NCI-H146 treated with DMSO at 0.1 percent for 48 hours (cell line): ENCODE data around the gene RSPO3.

Experiments
- DNase-seq: peaks from one replicate; lab custom pipeline; 2025; ENCODE audit not compliant: unreplicated experiment; lab: John Stamatoyannopoulos, UW

RSPO3 gene

DNA sequence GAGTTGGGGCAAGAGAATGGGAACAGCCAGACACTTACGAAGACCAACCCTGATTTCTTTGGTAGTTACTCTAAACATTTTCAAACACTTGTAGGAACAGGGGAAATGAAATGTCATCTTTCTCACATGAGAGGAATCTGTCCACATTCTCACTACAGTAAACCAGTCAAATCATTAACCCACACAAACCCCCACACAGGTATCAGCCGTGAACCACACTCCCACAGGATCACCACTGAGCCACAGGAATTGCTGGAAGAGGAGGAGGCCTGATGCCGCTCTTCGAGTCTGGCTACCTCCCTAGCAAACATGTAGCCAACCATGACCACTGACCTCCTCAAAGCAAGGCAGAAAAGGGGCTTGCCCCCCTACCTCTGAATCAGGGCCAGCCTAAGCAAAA lies 6.9 kb upstream of the RSPO3 start:
- DNase-seq, result no peak

DNA sequence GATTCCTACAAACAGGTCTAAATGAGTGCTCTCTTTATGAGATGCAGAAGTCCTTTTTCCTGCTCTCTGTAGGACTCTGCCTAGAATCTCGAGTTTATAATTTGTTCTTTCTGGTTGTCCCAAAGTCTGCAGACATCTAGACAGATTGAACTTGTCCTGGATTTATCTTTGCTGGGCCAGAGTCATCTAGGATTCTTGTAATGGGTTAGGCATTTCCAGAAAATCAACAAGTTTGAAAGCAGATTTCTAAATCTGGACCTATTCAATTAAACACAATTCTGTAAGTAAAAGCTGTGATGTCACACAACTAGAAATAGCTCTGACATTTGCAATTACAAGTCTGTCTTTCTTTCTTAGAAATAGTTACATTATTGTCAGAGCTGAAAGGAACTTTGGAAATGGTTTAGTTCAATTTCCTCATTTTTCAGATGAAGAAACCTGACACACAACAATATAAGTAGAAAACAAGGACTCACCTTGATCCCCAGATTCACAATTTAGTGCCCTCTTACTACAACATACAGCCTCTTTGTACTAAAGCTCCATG lies 4.2 kb upstream of the RSPO3 start:
- no peak for DNase-seq

DNA sequence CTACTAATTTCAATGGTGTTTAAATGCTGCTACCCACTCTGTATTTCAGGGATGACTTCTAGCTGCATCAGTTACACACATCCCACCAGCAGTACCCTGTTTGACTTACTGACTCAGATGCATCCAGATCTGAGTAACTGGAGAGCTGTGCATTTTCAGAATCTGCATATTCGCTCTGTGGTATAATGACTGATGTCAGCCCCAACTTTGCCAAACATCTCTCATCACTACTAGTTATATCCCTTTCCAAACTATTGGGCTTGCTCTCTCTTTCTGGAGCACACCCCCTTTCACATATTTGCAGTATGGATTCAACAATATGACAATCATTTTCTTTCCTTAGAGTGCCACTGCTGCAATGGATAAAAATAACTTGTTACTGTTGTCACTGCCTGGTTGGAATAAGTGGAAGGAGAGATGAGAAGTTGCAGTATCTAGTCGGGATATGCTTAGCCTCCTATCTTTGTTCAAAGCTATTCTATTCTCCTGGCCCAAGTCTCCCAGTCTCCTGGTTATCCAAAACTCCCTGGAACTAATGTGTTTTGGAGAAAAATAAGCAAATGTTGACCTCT lies 3.3 kb upstream of the RSPO3 start:
- DNase-seq, result no peak

DNA sequence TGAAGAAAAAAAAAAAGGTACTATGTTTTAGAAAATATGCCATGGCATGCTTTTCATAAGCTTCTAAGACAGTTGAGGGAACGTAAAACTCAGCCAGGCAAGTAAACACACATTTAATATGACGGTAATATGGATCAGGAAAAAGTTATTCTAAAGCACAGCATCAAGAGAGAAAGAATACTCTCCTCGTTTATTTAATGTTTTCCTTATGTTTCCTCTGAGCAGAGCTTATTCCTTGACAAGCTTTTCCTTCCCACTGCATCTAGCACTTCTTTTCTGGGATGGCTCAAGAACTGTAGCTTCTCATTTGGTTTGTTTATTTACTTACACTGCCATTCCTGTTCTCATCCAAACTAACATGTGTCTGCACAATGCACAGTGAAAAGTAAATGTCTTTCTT lies 2.7 kb upstream of the RSPO3 start:
- DNase-seq, result no peak

DNA sequence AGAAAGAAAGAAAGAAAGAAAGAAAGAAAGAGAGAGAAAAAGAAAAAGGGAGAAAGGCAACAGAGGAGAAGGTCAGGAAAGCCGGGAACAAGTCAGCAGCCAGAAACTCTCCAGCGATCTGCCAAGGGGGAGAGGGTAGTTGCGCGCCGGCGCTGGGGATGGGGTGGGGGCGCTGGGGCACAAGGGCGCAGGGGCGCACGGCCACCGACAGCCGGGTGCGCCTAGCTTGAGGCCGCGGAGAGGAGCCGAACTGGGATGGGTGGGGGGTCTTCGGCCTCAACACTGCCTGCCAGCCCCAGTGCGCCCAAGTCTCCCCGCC lies 533 bp upstream of the RSPO3 start:
- DNase-seq, result no peak

DNA sequence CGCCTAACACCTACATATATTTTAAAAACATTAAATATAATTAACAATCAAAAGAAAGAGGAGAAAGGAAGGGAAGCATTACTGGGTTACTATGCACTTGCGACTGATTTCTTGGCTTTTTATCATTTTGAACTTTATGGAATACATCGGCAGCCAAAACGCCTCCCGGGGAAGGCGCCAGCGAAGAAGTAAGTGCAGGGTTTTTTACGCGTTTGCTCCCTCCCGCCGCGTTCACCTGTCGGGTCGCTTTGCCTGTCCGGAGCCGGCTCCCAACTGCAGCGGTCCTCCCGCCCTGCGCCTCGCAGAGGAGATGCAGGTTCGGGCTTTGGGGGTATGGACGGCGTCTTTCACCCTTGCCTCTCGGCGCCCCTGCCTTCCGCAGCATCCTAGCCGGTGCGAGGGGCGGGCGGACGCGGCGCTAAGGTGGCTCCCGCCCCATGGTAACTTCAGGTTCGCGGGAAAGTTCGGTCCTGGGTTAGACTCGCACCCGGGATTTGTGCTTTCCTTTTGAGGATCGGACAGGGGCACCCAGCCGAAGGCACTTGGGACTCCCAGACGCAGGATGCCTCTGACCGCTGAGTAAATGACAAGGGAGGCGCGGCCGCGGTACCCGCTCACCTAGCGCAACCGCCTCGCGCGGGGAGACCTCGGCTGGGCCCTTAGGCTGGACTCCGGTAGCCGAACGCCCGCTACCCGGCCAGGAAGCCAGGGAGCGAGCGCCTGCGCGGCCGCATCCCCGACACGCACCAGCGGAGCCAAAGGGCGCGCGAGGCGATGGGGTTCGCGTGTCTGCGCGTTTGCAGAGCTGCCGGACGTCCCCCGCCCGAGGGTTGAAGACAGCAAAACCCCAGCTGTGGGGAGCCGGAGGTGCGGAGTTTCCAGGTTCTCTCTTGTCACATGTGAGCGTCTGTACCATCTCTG lies 891 bp downstream of the RSPO3 start:
- no peak for DNase-seq

DNA sequence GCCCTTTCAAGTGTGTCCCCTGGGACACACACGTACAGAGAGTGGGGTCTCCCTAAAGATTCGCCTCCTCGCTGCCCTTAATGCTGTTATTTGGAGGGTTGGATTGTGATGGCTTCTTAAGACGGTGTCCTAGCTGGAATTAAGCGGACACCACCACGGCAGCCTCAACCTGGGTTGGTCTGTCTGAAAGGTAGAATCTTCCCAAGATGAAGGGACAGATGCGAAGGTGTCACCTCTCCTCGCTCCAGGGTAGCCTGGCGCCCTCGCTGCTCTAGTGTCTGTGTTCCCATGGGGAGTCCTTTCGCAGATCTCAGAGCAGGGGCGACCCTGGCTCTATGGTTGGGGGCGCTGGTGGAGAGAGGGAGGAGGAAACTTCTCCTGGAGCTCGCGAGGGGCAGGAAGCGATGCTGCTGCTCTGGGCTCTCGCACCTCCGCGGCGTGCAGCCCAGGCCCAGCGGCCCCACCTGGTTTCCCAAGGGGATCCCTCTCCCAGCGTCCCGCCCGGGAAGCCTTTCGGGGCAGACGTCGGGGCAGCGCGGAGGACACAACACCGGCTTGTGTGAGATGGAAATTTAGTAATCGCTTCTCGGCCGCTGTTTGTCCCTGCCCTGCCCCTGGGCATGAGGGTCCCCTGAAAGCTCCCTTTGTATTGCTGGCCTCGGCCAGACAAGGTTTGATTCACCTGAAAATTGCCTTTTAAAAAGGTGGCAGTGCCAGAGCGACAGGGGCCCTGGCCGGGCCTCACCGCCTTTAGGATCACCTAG lies 1.7 kb downstream of the RSPO3 start:
- no peak for DNase-seq

DNA sequence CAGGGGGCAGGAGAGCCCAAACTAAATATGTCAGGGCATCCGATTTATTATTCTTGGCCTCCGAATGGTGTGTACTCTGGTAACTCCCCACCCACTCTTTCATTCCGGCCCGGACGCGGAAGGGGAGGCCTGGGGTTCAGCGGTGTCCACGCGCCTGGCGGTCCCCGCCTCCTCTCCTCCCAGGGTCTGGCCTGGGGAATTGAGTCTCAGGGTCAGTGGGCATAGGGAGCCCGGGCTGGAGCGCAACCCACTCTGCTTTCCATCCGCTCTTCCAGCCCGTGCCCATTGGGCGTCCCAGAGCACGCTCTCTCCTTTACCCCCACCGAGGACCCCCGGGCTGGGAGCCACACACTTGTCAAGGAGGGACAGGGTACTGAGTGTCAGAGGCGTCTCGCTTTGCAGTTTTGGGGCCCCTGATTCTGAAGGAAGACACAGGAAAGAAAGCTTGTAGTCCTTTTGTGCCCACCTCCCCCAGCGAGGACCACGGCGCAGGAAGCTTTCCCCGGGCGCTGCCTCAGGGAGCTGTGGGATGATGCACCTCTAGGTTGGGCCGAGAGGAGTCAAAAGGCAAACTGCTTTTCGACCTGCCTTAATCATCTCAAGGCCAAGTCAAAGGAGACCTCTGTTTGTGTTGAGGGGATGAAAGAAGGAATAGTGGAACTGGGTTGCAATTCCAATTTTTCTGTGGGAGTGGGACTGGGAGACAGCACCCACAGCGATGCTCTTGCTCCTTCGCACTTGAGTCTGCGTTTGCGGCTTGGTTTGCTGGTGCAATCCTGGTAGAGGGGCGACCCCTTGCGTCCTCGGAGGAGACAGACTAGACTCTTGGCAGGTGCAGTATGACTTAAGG lies 2.5 kb downstream of the RSPO3 start:
- DNase-seq, result peak; percentile 77

DNA sequence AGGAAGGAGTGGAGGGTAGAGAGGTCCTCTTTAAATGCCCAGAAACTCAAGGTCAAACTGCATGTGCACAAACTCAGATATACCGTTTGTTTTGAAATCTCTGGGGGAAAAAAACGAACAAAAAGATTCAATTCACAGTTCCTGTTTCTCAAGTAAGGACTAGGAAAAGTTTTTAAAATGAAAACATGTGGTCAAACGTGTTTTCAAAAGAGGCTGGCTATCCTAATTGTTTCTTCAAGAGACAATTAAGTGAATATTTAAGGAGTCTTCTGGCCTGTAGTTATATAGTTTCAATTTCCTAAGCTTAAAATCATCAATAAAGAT lies 3.1 kb downstream of the RSPO3 start:
- no peak for DNase-seq

DNA sequence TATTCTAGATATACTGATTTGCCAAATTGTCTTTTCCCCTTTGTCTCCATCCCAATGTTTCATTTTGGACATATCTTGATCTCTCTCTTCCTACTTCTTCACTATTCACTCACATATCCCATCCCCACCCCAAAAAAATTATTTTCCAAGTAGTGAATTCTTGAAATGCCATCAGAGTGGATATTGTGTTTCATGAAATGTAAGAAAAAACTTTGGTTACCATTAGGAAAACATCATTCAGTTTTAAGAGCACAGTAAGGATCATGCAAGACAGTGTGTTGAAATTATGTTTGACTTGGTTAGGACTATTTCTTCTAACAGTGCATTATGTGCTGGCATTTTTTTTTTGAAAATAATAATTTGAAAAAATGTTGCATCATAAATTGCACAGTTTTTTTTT lies 5.7 kb downstream of the RSPO3 start:
- DNase-seq, result no peak

DNA sequence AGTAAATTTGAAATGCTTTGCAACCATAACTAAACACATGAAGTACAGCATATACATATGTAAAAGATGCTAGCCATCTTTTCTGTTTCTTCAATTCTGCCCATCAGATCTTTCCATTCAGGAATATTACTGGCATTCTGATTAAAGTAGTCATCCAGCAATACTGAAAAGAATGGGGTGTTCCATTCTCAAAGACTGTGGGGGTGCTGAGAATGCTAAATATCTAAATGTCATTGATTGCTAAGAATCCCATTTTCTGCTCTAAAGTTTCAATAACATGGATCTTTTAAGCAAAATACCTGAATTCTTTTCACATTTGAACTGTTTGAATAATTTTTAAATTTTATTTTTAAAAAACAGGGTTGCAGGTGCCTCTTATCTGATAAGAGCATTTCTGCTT lies 6.2 kb downstream of the RSPO3 start:
- no peak for DNase-seq

DNA sequence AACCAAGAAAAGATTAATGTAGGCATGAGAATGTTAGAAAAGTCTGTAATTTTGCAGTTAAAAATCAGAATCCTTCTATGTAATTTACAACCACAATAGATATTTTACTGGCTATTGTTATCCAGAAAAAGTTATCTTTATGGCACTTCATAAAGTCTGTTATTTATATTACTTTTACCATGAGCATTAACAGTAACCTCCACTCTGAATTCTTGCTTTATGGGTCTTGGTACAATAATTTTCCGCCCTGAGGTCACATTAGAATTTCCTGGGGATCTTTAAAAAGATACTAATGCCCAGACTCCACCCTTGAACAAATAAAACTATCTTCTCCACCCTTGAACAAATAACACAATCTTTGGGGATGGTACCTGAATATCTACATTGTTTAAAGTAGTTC lies 9.6 kb downstream of the RSPO3 start:
- DNase-seq, result no peak

DNA sequence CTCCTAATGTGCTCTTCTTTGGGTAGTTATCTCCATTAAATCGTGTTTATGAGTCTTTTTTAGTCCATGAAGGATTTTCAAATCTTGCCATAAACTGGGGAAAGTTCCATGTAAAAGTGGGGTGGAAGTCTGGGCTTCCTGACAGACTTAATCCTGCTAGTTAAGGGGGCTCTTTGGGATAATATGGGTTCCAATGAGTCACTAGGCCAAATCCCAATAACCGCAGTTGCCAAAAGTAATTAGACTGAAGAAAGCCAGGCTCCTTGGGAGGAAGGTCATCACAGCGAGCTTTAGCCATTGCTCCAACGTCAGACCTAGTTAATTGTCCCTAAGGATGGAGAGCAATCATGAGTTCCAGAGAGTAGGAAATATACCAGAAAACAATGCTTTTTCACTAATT lies 10.8 kb downstream of the RSPO3 start:
- no peak for DNase-seq

DNA sequence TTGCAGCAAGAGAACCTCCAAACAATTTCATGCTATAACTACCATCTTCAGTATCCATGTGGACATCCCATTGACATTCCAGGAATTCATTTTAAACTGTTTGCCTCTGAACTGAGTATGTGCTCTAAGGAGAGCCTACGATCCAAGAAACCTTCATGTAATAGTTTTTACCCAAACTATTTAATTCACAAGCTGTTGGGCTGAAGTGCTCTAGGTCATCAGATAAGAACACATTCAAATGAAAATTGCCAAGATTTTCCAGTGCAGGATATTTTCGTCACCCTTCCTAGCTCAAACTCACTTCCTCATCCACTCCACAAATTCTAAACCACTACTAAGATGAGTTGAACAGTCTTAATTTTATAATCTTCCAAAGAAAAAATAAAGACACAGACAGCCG lies 12.8 kb downstream of the RSPO3 start:
- DNase-seq, result no peak

DNA sequence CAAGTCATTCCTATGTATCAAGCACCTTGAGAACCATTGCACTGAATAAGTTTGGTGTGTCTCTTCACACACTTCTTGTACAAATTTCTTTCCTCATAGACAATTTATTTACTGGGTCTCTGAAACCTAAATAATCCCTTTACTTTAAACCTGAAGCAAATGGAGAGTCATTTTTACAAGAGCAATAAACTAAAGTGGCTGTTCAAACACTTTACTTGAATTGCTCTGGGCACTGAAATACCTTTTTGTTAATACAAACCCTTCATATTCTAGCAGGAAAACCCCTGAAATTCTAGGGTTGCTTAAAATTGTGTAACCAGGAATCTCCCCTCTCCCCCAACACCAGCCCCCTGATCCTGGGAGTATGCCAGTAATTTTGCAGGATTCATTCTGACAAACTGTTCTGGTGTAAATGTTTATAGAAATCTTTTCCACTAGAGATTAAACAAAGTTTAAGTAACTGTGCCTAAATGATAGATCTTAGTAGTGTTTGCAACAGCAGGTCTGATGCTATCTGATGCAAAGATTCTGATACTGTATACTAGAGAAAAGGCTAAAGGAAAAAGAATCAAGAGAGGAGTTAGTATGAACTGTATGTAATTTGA lies 13.4 kb downstream of the RSPO3 start:
- DNase-seq, result no peak

DNA sequence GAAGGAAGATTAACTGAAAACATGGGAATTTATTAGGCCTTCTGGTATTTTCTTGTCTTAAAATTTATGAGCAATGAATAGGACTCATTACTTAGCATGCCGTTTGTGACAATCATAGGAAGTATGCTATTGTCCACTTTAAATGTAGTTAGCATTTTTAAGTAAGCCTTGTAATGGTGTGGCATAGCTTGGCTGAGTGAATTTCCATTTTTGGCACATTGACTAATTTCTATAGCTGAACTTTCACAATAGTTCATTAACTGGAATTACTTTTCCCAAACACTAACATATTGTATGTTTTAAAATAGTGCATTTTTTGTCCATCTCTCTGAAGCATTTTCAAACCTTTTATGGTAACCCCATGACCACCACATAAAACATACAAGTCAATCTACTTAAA lies 15.7 kb downstream of the RSPO3 start:
- DNase-seq, result no peak

DNA sequence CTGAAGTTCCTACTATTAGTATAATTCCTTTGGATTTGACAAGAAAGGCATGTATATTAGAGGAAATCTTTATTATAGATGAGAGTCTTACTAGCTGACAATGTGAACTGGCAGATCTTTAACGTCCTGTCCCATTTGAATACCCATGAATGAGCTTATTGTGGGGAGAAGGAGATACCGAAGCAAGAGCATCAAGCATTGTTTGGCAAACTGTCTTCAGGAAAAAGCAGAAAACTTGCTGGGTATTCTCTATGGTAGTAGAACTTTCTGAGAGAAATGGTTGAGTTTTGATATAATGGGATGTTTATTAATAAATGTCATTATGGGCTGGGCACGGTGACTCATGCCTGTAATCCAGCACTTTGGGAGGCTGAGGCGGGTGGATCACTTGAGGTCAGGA lies 18.3 kb downstream of the RSPO3 start:
- DNase-seq, result no peak

DNA sequence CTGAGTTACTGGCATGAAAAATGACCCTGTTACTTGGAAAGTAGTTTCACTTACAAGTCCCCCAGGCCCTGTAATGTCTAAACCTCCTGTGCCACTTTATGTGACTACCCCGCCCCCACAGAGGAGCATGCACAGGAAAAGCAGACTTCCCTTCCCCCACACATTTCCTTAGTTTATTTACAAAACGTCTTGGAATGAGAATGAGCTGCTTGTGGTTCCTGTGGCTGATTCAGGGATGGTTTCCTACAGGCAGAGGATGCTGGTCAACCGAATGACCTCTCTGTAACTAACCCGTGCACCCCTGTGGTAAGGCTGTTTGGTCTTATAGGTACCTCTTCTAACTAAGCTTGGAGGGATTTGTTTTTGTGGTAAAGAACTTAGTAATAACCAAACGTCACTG lies 28.5 kb downstream of the RSPO3 start:
- DNase-seq, result no peak

DNA sequence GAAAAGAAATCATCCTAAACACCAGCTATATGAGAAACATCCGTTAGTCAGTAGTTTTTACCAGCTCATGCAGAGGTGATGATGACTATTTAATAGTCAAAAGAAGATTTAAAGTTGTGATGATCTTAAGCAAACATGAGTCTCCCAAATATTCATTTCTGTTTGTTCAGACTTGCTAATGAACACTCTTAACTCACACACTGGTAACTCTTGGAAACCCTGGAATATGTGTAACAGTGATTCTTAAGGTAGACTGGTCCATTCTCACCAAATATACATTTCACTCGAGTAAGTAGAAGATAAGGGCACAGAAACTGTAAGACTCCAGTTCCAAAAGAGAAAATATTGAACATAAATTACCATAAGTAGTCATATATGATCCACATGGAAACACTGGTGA lies 29.1 kb downstream of the RSPO3 start:
- DNase-seq, result no peak

DNA sequence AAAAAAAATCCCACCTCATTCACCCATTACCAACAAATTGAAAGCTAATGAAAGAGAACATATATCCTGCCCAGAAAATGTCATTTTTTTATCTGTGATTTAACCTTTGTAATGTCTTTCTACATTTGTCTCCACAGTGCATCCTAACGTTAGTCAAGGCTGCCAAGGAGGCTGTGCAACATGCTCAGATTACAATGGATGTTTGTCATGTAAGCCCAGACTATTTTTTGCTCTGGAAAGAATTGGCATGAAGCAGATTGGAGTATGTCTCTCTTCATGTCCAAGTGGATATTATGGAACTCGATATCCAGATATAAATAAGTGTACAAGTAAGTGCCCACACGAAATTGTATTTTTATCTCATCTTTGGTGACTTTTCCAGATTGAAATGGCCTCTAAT lies 30.0 kb downstream of the RSPO3 start:
- no peak for DNase-seq

DNA sequence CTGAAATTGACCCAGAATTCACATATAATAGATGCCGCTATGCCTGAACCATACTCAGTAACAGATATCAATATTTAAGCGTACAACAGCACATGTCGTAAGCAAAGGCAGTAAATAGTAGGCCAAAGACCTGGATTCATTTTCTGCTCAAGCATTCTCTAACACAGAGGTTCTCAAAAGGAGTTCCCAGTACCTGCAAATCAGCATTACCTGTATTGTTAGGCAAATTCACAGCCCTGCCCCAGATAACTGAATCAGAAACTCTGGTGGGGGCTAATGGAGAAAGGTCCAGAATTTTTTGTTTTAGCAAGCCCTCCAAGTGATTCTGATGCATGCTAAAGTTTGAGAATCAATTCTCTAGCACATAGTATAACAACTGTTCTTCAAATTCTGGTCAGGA lies 36.0 kb downstream of the RSPO3 start:
- no peak for DNase-seq
